GM21825 (cell line): ENCODE results near the gene HSPG2.

Experiments used
- ATAC-seq: cut with Tn5 transposase; IDR thresholded peaks from one replicate; pipeline ENCODE4 v1.9.1; 2021; ENCODE audit warnings: mild to moderate bottlenecking, moderate library complexity; ENCODE audit not compliant: unreplicated experiment

HSPG2 gene

GRCh38 chr1:21849909-21850576 lies 87.1 kb downstream of the HSPG2 start:
- ATAC-seq: no peak

DNA sequence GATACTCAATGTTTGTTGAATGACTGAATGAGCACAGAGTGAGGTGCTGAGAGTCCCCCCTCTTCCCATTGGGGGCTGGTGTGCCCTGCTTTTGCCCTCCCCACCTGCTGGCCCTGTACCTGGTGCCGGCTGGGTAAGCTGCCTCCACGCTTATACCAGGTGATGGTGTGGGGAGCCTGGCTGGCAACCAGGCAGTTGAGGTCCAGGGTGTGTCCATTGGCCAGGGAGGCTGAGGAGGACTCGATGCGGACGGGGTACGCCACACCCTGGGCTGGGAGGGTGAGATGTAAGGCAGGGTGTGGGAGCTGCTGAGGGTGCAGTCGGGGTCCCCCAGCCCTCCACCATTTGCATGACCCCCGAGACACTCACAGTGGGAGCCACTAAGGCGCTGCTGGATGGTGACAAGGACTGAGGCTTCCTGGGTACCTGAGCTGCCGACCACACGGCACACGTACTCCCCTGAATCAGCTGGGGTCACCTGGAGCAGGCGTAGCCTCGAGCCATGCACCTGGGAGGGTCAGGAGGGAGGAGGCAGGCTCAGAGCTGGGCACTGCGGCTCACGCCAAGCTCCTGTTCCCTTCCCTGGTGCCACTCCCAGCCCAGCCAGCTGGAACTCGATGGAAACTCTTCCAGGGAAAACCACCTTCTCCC lies 88.5 kb downstream of the HSPG2 start:
- ATAC-seq: no peak

DNA sequence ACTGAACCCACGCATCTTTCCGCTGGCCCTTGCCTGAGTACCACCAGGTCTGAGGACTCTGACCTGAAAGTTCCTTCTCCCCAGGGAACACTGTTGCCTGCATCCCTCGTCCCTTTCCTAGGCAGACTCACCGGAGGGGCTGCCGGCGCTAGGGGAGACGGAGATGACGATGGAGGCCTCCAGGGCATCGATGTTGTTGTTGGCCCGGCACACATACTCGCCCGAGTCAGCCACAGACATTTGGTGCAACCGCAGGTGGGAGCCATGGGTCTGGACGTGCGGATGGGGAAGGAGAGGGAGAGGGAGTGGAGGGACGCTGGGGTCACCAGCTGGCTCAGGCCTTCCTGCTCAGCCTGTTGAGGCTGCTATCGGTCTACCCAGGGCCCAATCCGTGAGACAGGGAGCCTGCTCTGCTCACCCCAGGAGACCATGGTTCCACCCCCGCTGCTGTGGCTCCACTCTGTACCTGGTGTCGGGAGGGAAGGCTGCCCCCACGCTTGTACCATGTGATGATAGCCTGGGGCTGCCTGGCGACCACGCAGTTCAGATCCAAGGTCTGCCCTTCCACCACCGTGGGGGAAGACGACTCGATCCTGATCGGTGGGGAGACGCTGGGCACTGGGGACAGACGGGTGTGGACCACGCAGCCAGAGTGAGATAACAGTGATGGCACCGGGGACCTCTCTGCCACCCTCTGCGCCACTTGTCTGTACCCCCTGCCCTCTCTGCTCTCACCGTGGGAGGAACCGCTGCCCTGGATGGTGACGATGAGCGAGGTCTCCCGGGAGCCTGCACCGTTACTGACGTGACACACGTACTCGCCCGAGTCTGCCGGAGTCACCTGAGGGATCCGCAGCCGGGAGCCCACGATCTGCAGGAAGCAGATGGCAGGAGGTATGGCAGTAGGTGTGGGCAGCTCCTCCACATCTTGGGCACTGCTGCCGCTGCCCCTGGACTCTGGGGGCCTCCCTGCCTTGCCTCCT lies 89.6 kb downstream of the HSPG2 start:
- no peak for ATAC-seq

DNA sequence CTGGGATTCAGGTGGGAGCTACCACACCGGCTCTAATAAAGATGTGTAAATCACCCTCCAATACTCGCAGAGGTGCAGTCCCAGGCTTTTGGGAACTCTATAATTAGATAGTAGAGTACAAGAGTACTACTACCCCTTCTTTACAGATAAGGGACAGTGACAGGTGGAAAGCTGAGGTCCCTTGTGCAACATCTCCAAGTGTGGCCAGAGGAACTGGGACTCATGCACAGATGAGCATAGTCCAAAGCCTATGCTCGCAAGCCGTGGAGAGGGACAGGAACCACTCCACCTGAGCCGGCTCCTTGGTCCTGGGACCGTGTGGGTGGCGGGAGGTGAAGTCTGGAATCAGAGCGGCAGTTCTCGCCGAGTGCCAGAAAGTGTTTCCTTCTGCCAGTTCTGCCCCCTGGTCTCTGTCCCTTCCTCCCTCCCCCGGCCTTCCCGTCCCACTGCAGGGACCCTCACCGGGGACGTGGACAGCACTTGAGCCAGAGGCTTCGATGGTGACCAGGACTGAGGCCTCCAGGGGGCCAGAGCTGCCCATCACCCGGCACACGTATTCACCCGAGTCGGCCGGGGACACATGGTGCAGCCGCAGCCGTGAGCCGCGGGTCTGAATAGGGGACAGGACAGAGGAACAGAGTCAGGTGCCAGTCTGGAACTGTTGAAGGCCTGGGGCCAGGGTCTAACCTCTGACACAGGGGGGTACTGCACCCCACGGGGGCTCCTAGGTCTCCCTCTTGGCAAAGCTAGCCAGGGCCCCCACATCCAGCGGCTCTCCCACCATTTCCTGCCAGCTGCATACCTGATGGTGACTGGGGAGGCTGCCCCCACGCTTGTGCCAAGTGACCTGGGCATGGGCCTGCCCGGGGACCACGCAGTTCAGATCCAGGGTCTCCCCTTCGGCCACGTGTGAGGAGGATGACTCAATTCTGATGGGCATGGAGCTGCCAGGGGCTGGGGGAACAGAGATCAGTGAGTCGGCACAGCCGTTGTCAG lies 91.2 kb downstream of the HSPG2 start:
- no peak for ATAC-seq

GRCh38 chr1:21843996-21844395 lies 93.1 kb downstream of the HSPG2 start:
- no peak for ATAC-seq

DNA sequence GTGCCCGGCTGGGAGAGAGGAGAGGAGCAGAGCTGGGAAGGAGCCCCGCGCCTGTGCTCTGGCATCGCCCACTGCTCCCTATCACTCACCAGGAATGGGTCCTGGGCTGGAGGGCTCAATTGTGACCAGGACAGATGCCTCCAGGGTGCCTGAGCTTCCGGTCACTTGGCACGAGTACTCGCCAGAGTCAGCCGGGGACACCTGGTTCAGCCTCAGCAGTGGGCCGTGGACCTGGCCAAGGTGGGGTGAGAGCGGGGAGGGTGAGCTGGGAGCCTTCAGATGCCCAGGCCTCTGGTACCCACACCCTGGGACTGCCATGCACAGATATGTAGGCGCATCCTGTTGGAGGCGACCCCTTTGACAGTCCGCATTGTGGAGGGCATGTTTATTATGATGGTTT lies 93.9 kb downstream of the HSPG2 start:
- no peak for ATAC-seq

DNA sequence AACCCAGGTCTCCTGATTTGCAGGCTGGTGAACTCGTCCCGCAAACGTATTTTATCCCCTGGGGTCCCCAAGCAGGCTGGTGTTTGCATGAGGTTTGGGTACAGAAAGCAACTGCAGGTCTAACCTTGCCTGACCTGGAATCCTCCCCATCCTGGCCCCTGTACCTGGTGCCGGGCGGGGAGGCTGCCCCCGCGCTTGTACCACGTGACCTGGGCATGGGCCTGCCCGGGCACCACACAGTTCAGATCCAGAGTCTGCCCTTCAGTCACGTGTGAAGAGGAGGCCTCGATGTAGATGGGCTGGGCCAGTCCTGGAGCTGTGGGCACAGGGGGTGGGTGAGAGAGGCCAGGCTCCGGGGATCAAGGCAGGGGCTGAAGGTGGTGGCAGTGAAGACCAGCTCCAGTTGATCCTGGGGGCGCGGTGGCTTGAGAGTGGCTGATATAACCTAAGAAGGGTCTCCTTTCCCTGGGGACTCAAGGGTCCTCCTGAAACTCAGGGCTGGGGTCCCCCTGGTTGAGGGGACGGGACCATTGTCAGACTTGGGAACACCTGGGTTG lies 94.4 kb downstream of the HSPG2 start:
- ATAC-seq: no peak

DNA sequence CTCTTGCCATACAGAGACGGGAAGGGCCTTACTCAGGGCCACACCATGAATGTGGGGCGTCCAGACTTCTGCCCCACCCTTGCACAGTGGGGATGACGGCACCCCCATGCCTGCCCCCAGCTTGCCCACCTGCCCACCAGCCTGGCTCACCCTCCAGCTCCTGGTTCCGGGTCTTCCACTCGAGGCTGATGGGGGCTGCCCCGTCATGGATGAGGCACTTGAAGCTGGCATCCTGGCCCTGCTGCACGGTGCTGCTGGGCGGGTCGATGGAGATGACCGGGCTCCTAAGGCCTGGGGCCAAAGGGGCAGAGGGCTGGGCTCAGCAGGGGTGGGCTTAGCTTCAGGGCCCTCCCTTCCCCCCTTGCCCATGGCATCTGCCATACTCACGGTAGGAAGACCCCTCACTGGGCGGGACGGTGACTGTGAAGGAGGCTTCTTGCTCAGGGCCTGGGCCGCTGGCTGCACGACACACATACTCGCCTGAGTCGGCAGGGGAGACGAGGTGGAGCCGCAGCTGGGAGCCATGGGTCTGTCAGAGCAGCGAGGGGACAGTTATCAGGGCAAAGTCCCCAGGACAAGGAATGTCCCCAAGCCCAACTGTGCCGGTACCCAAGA lies 95.2 kb downstream of the HSPG2 start:
- no peak for ATAC-seq

DNA sequence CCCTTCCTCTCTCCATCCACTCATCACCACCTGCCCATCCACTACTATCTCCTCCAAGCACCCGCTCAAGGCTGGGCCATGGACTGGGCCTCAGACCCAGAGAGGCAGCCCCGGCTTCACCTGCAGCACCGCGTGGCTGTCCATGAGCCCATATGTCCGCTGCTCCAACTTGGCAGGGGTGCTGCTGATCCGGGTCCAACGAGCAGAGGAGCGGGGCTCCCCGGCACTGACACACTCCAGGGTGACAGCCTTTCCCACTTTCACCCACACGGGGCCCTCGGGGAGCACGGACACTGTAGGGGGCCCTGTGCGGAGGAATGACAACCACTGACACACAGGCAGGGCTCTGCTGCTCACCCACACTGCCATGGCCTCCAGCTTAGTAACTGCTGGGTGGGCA lies 96.1 kb downstream of the HSPG2 start:
- no peak for ATAC-seq

DNA sequence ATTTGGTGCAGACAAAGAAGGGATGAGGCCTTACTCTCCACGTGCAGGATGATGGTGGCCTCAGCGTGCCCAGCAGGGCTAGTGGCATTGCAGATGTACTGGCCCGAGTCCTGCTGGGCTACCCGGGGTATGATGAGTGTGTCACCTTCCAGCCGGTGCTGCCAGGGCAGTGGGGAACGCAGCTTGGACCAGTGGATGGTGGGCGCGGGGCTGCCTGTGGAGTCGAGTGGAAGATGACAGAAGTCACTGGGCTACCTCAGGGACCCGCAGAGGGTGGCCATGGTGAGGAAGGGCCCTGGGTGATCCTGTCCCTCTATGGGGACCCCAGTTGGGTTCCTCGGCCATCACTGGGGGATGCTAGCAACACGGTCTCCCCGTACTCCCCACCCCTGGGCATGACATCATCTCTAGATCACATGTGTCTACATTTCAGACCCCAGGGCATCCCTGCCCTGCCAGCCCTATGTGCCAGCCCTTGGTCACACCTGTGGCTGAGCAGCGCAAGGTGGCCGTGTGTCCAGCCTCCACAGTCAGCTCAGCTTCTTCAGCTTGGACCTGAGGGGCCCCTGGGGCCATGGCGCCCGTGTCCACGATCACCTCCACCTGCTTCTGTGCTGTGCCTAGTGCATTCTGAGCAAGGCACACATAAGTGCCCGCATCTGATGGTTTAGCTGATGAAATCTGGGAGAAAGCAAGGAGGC lies 97.6 kb downstream of the HSPG2 start:
- no peak for ATAC-seq

GRCh38 chr1:21838359-21839157 lies 98.6 kb downstream of the HSPG2 start:
- ATAC-seq: no peak

GRCh38 chr1:21837476-21837875 lies 99.6 kb downstream of the HSPG2 start:
- no peak for ATAC-seq

- ATAC-seq: no peak
These were observed 100.4 kb downstream of the HSPG2 start for GRCh38 chr1:21836729-21837128.

DNA sequence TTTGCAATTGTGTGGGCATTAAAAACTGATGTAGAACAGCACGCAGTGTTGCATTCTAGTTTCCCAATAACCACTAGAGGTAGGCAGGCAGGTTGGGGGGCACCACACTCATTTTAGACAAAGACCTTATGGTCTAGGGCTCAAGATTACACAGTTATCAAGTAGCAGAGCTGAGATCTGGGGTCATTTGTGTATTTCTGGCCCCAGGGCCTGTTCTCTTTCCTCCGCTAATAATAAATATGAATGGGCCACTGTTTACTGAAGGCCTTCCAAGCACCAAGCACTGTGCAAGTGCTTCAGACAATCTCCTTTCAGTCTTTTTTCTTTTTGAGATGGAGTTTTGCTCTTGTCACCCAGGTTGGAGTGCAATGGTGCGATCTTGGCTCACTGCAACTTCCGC lies 101.1 kb downstream of the HSPG2 start:
- ATAC-seq: no peak

DNA sequence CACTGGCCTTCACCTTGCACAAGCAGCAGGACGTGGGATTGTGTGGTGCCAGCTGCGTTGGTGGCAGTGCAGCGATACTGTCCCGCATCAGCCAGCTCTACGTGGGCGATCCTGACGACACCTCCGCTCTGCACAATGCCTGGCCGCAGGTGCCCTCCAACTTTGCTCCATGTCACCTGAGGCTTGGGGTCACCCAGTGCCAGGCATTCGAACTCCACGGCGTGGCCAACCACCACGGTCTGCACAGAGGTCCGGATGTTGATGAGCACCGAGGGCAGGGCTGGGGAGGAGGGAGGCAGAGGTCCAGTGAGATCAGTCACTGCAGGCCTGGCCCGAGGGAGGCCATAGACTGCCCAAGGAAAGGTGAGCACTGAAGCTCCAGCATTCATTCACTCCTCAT lies 102.4 kb downstream of the HSPG2 start:
- no peak for ATAC-seq

DNA sequence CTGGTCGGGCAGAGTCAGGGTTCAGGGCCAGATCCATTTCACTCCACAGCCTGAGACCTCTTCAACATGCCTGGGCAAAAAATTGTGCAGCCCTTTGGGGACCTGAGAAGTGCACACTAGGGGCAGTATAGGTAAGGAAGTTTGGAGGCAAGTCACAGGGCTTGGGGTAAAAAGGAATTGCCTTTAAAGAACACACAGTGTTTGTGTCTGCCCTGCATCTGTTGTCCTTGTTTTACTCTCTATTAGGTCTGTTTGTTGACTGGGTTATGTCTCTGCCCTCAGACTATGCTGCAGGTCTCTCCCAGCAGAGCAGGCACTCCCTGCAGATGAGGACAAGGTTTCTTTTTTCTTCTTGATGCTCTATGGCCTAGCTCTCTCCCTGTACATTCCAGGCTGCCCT lies 103.0 kb downstream of the HSPG2 start:
- no peak for ATAC-seq

- no peak for ATAC-seq
These were observed 103.6 kb downstream of the HSPG2 start for GRCh38 chr1:21833392-21833976.

DNA sequence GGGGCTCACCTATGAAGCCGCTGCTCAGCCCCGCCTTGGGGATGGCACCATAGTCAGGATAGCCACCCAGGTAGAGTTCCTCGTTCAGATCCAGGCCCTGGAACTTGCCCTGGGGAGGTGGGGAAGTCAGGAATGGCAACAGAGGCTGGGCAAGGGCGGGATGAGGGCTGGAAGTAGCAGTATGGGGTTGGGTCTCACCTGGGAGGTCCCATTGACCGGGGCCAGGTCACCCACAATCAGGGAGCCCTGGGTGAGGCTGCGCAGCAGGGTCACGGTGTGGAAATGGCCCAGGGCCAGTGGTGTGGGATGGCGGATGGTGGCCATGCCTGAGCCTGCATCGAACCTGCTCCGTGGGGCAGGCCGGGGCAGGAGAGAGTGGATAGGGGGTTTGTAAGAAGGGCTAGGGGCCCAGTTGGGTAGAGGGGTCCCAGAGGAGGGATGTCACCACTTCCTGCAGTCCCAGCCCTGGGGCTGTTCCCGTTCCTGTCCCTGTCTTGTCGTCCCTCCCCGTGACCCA lies 105.6 kb downstream of the HSPG2 start:
- no peak for ATAC-seq
